Right lobe of liver (tissue), 6 donors: ENCODE results near the gene TNS3. TPM values are rescaled to one million over a fixed set of nuclear protein-coding genes. Genes with fewer than 3 reads are reported as not detected.

ENCODE experiments used
- ATAC-seq, 4 donors: fragments of 200-7000 bp; cut with Tn5 transposase; one replicate each; pipeline ENCODE4 v1.9.1; 2020; ENCODE audit warnings: mild to moderate bottlenecking in 4 of 4, moderate library complexity in 4 of 4
- DNase-seq, 3 donors: peaks; one replicate each; pipeline ENCODE4 v3.0.0-alpha.2; 2020
- H3K27ac ChIP-seq, 3 donors: fragments of 200-600 bp; one replicate each; pipeline ENCODE4 v1.8.0; 2022
- H3K27me3 ChIP-seq, 2 donors: fragments of 200-600 bp; one replicate each; pipeline ENCODE4 v1.8.0; 2022
- H3K36me3 ChIP-seq, 4 donors: fragments of 200-600 bp; sonication (generic) in 1 of 4; one replicate each; pipeline versions ENCODE4 v1.5.1 to v1.8.0; 2017 to 2022; ENCODE audit warnings: control low read depth in 1 of 4
- H3K4me1 ChIP-seq, 4 donors: fragments of 200-600 bp; sonication (generic) in 1 of 4; one replicate each; pipeline versions ENCODE4 v1.5.1 to v1.8.0; 2017 to 2022; ENCODE audit warnings: control low read depth in 1 of 4
- H3K4me3 ChIP-seq, 3 donors: fragments of 200-600 bp; one replicate each; pipeline ENCODE4 v1.8.0; 2022
- H3K9me3 ChIP-seq, 4 donors: fragments of 200-600 bp; sonication (generic) in 1 of 4; one replicate each; pipeline versions ENCODE4 v1.5.1 to v1.8.0; 2017 to 2022; ENCODE audit warnings: control low read depth in 1 of 4
- POLR2A ChIP-seq: fragments of 450-650 bp; IDR thresholded peaks from one replicate; pipeline ENCODE4 v1.6.1; 2017; ENCODE audit warnings: antibody characterized with exemption, mild to moderate bottlenecking
- WGBS: methylation state at CpG from one replicate; pipeline ENCODE4 v1.1.6; 2018; ENCODE audit warnings: low coverage, low lambda C conversion rate; ENCODE audit not compliant: insufficient coverage; ENCODE audit errors: missing lambda C conversion rate; 5-methylcytosine and 5-hydroxymethylcytosine counted together
- intact Hi-C, 2 donors: fragments of 100-400 bp; cut with DNase I; formaldehyde crosslinking; loops; one replicate each; pipeline versions ENCODE4 v1.11.2 to v1.14.1; 2022
- total RNA-seq, 6 experiments: library from RNA; depleted of rRNA in 2 of 6; stranded (reverse); fragments of >200 nt in 2 of 6; fragmentation: NEBNext Ultra II Directional in 3 of 6; extraction: Animal tissue kit (Norgen Biotek cat#: 25700) in 3 of 6; gene quantifications; one replicate each; pipeline versions ENCODE4 v1.1.0 to v1.2.4, GENCODE V29; 2016 to 2023
- TF ChIP-seq, protein P1 (sequence below), 4 donors: fragments of 200-600 bp in 3 of 4; fragments of 450-650 bp in 1 of 4; IDR thresholded peaks; one replicate each; pipeline versions ENCODE4 v1.5.1 to v1.8.0; 2016 to 2022; ENCODE audit warnings: antibody characterized with exemption in 4 of 4, mild to moderate bottlenecking in 2 of 4
- donor health status: DM: no; HTN: yes; CAD: no.
- donor health status: DM: no; HTN: no; CAD: no.
- donor health status: DM: no; HTN: no; CAD: no.
- donor health status: DM: no; HTN: yes; CAD: no.
- donor health status: DM: no; HTN: yes; CAD: no.

The TNS3 gene
- total RNA-seq, 6 experiments from 2014 or later, result 51.2 to 95.0 (median 58.4) TPM

DNA sequence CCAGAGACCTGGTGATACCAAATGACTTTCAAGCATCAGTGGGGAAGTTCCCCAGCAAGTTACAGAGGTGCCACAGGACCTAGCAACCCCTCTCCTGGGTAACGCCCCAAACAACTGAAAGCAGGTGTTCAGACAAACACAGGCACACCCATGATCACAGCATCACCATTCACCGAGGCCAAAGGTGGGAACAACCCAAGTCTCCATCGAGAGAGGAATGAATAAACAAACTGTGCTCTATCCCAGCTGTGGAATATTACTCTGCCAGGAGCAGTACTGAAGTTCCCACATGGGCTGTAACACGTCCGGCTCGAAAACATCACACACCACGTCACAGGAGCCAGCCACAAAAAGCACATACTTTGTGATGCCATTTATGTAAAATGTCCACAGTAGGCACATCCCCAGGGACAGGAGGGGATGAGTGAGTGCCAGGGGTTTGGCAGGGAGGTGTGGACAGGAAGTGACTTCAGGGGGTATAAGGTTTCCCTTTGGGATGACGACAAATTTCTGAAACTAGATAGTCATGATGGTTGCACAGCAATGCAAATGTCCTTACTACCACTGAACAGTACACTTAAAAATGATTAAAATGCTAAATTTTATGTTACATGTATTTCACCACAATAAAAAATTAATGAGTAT is 222.8 kb downstream of the TNS3 start:
- TF ChIP-seq, protein P1, sequence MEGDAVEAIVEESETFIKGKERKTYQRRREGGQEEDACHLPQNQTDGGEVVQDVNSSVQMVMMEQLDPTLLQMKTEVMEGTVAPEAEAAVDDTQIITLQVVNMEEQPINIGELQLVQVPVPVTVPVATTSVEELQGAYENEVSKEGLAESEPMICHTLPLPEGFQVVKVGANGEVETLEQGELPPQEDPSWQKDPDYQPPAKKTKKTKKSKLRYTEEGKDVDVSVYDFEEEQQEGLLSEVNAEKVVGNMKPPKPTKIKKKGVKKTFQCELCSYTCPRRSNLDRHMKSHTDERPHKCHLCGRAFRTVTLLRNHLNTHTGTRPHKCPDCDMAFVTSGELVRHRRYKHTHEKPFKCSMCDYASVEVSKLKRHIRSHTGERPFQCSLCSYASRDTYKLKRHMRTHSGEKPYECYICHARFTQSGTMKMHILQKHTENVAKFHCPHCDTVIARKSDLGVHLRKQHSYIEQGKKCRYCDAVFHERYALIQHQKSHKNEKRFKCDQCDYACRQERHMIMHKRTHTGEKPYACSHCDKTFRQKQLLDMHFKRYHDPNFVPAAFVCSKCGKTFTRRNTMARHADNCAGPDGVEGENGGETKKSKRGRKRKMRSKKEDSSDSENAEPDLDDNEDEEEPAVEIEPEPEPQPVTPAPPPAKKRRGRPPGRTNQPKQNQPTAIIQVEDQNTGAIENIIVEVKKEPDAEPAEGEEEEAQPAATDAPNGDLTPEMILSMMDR (IDR thresholded peaks at IDR 0.05), result no peak
- no peak for TF ChIP-seq POLR2A
- intact Hi-C loops, result no loop called here
- Histone ChIP-seq H3K4me3 (no peak overlapping the region), H3K27ac (no peak overlapping the region), H3K36me3 (peaks cover 0 to 7% (median 1%) of the 10 kb centered on the region in 4 donors), H3K9me3 (no peaks in the 10 kb centered on the region), H3K4me1 (peaks cover 0 to 4% (median 0%) of the 10 kb centered on the region in 4 donors), H3K27me3 (no peaks in the 10 kb centered on the region)
- ATAC-seq, result no peak
- DNase-seq, result no peak
- 91% methylated on average over 1 of the region's 8 CpGs for WGBS

DNA sequence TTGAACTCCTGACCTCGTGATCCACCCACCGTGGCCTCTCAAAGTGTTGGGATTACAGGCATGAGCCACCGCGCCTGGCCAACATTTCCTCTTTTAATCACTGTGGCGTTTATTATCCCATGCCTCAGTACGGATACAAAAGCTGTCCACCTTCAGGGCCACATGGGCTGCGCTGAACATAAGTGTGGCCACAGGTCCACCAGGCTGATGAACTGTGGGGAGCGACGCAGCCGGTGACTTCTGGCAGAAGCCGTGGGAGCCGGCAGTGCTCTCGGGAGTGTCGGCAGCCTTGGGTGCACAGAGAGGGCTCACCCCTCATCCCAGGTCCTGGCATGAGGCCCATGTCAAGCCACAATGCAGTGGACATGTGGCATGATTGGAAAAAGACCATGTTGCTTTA is 223.6 kb downstream of the TNS3 start:
- ATAC-seq, result peak in 1 of 4 donors; percentile 14
- no peak for DNase-seq
- no peak for TF ChIP-seq POLR2A
- TF ChIP-seq, protein P1 (IDR thresholded peaks at IDR 0.05), result no peak
- WGBS, result 69% methylated on average over 3 of the region's 14 CpGs
- Histone ChIP-seq H3K36me3 (peaks cover 0 to 4% (median 1%) of the 10 kb centered on the region in 4 donors), H3K27me3 (no peaks in the 10 kb centered on the region), H3K9me3 (no peaks in the 10 kb centered on the region), H3K4me1 (peaks cover 0 to 4% (median 0%) of the 10 kb centered on the region in 4 donors), H3K27ac (no peak overlapping the region), H3K4me3 (no peak overlapping the region)
- intact Hi-C loops, result no loop called here

GRCh38 chr7:47357863-47358262 is 224.0 kb downstream of the TNS3 start:
- Histone ChIP-seq H3K36me3 (peaks cover 0 to 5% (median 1%) of the 10 kb centered on the region in 4 donors), H3K9me3 (no peaks in the 10 kb centered on the region), H3K4me1 (peaks cover 0 to 4% (median 0%) of the 10 kb centered on the region in 4 donors), H3K27ac (no peak overlapping the region), H3K4me3 (no peak overlapping the region), H3K27me3 (no peaks in the 10 kb centered on the region)
- ATAC-seq (no peak), DNase-seq (no peak)
- WGBS, result 84% methylated on average over 7 of the region's 7 CpGs
- TF ChIP-seq POLR2A, result no peak
- TF ChIP-seq, protein P1 (IDR thresholded peaks at IDR 0.05), result no peak
- intact Hi-C loops, result no loop called here

DNA sequence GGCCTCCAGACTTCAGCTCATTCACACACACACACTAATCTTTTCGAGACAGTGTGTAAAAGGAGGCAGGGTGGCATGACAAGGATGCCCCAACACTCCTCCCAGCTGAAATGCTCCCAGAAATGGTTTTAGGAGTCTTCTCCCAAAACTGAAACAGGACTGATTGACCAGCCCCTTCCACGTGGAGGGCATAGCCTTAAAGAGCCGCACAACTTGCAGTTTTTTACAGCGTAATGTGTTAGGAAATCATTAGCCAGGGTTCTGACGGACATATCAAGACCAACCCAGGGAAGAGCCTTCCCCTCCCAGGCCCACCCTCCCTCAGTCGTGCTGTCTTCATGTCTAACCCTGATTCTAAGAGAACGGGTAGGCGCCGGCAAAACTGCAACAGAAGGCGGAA is 224.6 kb downstream of the TNS3 start:
- Histone ChIP-seq H3K4me1 (peaks cover 0 to 4% (median 0%) of the 10 kb centered on the region in 4 donors), H3K27ac (no peak overlapping the region), H3K27me3 (no peaks in the 10 kb centered on the region), H3K36me3 (peaks cover 0 to 8% (median 1%) of the 10 kb centered on the region in 4 donors), H3K4me3 (no peak overlapping the region), H3K9me3 (no peaks in the 10 kb centered on the region)
- ATAC-seq (peak in 3 of 4 donors; percentile 4 to 66 (median 11)), DNase-seq (no peak)
- 51% methylated on average over 5 of the region's 10 CpGs for WGBS
- TF ChIP-seq, protein P1 (IDR thresholded peaks at IDR 0.05), result no peak
- no peak for TF ChIP-seq POLR2A
- intact Hi-C loops, result no loop called here
